NCI-H1105 treated with DMSO at 0.1 percent for 48 hours (cell line): Measurements from ENCODE around the gene EPHA6.
"Not testable (repeated sequence)": the region's sequence is repeated elsewhere in the genome, so short reads cannot be mapped to it uniquely, and the experiment has no call there.

Experiments used
- DNase-seq: peaks from one replicate; lab custom pipeline; 2025; lab: John Stamatoyannopoulos, UW

EPHA6 gene

GRCh38 chr3:96915445-96915844, 101.1 kb downstream of the EPHA6 start:
- no peak for DNase-seq

- no peak for DNase-seq
Observed at GRCh38 chr3:96931119-96931862, 116.9 kb downstream of the EPHA6 start.

DNA sequence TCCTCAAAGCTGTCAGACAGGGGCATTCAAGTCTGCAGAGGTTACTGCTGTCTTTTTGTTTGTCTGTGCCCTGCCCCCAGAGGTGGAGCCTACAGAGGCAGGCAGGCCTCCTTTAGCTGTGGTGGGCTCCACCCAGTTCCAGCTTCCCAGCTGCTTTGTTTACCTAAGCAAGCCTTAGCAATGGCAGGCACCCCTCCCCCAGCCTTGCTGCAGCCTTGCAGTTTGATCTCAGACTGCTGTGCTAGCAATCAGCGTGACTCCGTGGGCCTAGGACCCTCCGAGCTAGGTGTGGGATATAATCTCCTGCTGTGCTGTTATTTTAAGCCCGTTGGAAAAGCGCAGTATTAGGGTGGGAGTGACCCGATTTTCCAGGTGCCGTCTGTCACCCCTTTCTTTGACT, 127.7 kb downstream of the EPHA6 start:
- DNase-seq = not testable (repeated sequence)

- no peak for DNase-seq
Observed at GRCh38 chr3:96958856-96959255, 144.5 kb downstream of the EPHA6 start.

DNA sequence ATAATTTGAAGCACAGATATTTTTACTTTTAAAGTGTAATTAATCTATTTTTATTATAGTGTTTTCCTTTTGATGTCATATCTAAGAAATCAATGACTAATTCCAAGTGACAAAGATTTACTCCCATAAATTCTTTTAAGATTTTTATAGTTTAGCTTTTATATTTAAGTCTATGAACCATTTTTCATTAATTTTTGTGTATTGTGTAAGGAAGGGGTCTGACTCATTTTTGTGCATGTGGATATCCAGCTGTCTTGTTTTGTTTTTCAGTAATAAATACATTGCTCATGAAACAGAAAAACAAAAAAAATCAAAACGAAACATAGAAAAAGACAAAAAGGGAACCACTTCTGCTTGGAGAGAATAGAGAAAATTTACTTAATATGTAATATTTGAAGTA, 145.1 kb downstream of the EPHA6 start:
- DNase-seq = no peak

- no peak for DNase-seq
Observed at GRCh38 chr3:96959901-96960641, 145.7 kb downstream of the EPHA6 start.

DNA sequence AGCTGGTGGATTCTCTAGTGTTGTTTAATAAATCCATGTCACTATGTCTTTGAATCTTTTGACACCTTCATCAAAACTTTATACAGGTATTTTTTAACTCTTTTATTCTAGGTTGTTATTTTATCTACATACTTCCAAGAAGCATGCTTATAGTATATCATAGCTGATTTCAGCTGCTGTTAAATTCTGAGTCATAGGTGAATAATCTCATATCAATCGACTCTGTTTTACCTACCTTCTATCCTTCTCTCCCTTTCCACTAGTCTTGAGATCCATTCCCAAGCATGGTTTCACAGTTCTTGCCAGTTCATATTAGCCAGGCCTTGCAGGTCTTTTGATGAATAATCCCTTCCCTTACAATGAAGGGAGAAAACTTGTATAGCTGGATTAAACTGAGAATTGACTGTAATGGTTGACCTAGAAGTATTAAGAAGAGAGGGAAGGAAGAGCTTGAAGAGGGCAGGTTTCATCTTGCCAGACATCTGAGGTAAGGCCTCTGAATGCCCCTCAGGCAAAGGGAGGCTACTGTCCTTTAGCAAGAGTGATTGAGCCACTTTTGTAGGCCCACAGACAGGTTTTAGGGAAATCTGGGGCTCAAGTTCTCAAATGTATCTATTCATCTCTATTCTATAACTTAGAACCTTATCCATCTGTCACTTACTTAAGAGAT, 146.4 kb downstream of the EPHA6 start:
- DNase-seq = no peak

DNA sequence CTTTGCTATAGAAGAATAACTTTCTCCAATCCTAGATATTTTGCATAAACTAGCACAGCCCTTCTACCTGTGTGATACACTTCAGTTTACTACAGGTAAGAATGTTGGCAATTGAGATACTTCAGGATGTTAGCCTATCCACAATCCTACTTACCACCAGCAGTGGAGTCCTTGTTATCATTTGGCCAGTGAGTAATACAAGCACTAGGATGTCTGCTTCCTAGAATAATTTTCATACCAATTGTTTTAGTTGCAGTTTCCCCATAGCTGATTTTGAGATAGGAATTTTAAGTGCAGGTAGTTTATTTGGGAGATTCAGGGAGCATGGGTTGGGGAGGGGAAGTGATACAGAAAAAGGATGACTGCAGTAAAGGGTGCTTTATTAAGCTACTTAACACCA, 147.2 kb downstream of the EPHA6 start:
- DNase-seq = no peak

GRCh38 chr3:96966181-96966929, 152.0 kb downstream of the EPHA6 start:
- no peak for DNase-seq

DNA sequence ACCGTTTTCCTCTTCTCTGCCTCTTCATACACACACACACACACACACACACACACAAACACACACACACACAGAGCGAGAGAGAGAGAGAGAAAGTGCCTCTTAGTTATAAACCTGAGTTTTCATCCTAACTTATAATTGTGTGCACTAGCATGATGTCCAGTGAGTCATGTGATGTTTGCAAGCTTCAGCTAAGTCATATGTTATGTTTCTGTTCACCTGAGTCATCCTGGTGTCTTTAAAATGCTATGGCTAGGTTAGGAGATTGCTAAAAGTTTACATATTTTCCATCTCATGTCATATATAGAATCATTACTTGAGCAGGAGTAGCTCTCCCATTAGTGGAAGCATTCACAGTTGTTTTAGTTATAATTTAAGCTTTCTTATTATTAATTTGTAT, 155.8 kb downstream of the EPHA6 start:
- DNase-seq = no peak

- DNase-seq = no peak
Observed at GRCh38 chr3:96977671-96978070, 163.3 kb downstream of the EPHA6 start.

GRCh38 chr3:96983716-96984115, 169.3 kb downstream of the EPHA6 start:
- DNase-seq = not testable (repeated sequence)

GRCh38 chr3:96986241-96986640, 171.8 kb downstream of the EPHA6 start:
- DNase-seq = peak; percentile 49

DNA sequence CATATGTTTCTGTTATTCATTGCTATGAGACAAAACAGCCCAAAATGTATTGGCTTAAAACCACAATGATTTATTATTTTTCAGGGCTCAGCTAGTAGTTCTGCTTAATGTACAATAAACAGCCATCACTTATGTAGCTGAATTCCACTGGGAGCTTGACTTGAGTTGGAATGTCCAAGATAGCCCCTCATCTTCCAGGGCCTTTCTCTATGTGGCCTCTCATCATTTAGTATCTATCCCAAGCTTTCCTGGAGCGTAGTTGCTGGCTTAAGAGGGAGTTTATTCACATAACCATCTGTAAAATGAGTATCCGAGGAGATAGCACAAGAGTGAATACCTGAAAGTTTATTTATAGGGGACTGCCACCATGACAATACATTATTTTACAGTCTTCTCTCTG, 176.8 kb downstream of the EPHA6 start:
- DNase-seq = no peak

GRCh38 chr3:96991800-96992365, 177.5 kb downstream of the EPHA6 start:
- DNase-seq = no peak

DNA sequence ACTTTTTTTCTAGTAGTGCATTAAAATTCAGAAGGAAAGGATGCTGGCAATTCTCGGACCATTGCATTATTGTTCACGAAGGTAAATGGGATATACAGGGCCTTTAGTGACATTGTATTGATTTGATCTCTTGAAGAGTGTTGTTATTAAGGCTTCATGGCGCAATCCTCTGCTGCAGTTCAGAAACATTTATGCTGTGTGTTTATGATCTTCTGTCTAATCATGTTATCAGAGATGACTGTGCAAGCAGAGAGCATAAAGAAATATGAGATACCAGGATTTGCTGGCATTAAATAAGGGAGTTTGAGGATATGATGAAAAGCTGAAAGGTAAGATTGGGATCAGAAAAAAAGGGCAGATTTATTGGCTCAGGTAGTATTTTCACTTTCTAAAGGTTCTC, 180.6 kb downstream of the EPHA6 start:
- no peak for DNase-seq

- DNase-seq = no peak
Observed at GRCh38 chr3:96996009-96996408, 181.6 kb downstream of the EPHA6 start.

DNA sequence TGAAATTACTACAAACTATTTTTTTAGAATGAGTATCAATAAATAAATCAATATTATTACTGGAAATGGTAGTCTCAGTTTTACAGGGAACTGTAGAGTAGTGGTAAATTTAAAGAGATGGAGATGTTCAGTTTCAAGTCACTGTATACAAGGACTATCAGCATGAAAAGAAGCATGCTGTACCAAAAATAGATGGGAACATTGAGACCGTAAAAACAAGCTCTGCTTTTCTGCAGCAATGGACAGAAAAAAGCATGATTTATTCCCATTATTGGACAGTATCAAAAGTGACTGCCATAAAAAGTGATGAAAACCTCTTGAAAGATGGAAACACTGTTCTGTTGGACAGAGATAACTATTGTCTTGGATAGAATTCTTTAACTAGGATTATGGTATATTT, 187.2 kb downstream of the EPHA6 start:
- no peak for DNase-seq

DNA sequence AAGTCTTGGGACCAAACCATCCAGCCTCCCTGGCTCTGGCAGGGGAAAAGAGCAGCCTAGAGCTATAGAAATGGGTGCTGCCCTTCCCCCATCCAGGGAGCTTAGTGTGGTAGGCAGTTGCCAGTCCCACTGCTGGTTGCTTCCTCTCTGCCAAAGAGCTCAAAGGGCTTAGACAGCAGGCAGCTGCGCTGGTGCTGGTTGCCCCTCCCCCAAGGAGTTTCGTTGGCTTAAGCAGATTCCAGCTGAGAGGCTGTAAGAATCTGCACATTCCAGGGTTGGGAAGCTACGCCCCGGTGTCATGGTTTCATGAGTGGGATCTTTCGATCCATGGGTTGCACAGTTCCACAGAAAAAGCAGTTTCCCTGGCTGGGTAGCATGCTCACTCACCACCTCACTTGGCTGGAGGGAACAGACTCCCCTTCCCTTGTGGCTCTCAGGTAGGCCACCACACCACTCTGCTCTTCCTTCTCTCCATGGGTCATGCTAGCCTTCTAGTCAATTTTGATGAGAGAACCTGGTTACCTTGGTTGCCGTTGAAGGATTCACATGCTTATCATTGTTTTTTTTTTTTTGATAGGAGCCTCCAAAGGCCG, 195.1 kb downstream of the EPHA6 start:
- no peak for DNase-seq

- no peak for DNase-seq
Observed at GRCh38 chr3:97010881-97011657, 196.7 kb downstream of the EPHA6 start.

DNA sequence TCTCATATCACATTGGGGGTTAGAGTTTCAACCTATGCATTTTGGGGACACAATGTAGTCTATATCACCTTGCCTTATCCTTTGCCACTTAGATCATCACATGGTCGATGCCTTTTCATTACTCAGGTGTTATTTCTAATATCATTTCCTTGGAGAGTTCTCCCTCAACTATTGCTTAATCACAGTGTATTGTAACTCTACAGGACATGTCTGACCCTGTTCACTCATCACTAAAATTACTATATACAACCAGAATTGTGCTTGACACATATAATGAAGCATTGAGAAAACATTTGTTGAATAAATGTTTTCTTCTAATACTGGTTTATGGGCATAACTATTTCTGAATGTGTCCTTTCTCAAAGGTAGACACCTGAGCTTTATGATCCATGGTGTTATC, 207.4 kb downstream of the EPHA6 start:
- no peak for DNase-seq
